ENCODE results near the gene QRFP.

DNA sequence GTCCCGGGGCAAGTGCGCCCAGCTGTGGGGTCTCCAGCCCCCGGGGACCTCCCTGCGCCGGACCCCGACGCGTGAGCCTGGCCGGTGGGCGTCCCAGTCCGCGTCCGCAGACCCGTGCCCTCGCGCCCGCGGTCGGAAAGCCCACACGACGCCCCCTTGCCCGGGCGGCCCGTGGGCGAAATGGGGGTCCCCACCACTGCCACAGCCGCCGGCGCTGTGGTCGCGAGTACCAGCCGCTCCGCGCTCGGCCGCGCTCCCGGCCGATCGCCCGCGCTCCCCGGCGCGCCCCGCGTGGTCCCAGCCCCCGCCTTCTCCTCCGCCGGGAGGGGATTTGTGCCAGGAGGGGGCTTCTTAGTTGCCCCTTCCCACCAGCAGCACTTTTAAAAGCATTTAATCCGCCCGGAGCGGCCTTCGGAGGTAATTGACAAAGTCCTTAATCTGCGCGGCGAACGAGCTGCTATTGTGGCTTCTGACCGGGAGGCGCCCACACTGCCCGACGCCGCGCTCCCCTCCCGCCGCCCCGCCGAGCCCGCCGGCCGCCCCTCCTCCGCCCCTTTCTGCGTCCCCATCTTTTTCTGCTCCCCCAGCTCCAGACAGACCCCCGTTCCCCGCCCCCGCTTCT is 42.9 kb upstream of the QRFP start:
- TF ChIP-seq POLR2A (IDR thresholded peaks at IDR 0.05) = no peak
- TF ChIP-seq, protein P1, sequence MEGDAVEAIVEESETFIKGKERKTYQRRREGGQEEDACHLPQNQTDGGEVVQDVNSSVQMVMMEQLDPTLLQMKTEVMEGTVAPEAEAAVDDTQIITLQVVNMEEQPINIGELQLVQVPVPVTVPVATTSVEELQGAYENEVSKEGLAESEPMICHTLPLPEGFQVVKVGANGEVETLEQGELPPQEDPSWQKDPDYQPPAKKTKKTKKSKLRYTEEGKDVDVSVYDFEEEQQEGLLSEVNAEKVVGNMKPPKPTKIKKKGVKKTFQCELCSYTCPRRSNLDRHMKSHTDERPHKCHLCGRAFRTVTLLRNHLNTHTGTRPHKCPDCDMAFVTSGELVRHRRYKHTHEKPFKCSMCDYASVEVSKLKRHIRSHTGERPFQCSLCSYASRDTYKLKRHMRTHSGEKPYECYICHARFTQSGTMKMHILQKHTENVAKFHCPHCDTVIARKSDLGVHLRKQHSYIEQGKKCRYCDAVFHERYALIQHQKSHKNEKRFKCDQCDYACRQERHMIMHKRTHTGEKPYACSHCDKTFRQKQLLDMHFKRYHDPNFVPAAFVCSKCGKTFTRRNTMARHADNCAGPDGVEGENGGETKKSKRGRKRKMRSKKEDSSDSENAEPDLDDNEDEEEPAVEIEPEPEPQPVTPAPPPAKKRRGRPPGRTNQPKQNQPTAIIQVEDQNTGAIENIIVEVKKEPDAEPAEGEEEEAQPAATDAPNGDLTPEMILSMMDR (IDR thresholded peaks at IDR 0.05) = no peak
